NCI-H226 (cell line): ENCODE measurements around the gene ADARB2.
"Not testable (repeated sequence)": the region's sequence is repeated elsewhere in the genome, so short reads cannot be mapped to it uniquely, and the experiment has no call there.

Source experiments
- DNase-seq: peaks from one replicate; pipeline ENCODE4 v3.0.0-alpha.2; 2015

Gene ADARB2

DNA sequence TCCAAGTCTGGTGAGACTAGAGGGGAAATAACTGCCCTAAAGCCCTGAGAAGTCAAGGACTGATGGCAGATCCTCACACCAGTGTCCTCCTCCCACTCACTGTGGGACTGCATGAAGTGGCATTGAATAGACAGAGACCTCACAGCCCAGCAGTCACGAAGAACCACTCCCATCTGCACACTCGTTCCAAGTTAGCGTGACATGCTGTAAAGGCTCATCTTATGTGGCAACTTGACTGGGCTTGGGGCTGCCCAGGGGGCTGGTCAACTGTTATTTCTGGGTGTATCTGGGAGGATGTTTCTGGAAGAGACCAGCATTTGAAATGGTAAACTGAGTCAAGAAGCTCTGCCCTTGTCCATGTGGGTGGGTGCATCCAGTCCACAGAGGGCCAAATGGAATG lies 104.7 kb downstream of the ADARB2 start:
- no peak for DNase-seq

DNA sequence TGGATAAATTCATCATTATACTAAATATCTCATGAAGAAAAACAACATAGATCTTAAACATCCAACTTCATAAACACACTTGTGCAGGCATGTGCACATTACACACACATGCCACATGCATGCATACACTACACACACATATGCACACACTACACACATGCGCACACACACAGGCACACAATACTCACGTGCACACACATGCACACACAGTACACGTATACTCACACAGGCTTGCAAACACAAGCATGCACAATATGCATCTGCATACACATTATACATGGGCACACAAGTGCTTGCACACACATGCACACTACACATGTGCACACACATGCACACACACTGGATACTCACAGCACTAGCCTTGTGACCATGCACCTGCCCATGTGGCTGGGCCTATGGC lies 105.2 kb downstream of the ADARB2 start:
- no peak for DNase-seq

DNA sequence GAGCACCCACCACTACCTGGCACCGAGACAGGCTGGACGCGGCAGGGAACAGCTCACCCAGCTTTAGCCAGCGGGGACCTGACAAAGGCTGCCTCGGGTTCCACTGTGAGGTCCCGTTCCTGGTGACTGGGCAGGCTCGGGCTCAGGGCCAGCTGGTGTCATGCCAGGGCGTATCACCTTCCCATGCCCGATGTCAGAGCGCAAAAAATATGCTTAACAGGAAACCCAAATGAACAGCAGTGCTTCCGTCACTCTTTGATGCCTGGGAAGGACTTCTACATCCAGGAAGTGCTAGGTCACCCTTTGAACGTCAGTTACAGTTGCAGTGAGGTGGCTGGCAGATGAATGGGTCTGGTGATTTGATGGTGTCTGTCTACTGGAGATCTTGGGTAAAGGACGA lies 106.0 kb downstream of the ADARB2 start:
- DNase-seq = no peak

DNA sequence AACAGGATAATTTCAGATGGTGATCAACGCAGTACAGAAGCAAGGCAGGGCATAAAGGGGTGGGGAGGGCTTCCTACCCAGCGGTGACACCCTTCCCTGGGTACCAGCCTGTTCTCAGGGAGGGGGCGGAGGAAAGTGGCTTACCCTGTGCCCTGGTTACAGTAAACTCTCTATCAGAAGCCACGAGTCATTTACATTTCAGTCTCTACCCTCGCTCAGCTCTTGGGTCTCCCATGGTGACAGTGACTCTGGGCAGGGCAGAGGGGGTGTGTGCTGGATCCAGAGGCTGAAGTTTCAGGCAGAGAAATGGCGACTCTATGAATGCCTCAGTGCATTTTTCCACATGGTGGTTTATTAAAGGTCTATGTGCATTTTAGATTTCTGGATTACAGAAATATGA lies 107.0 kb downstream of the ADARB2 start:
- no peak for DNase-seq

DNA sequence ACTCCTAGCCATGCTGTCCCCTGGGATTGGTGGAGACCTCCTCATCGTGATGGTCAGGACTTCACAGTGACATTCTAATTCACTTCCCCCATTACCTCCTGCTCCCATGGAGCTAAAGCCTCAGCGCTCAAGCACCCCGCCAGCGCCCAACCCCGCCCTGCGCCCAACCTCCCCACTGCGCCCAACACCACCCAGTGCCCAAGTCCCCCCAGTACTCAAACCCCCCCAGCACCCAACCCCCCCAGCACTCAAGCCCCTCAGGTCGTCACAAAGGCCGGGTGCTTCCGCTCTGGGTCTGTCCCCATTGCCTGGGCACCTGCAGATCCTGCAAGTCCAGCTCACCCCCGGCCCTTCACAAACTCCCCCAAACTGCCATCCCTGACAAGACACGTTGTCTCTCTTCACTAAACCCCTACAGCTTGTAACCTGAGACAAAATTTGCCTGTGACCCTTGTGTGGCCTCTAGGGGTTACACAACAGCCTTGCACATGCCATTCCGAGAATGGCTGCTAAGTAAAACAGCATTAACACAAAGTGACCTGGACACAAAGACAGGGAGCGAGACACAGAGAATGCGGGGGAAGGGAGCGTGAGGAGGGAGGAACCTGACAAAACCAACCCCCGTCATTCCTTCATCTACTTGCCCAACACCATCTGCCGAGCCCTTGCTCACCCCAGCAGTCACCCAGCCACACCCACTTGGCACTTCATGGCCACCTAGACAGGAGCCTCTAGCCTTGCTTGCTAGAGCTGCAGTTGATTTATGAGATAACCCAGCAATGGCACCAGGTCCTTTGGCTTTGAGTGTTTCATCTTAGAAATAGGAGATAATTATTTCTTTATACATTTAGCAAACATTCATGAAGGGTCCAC lies 107.8 kb downstream of the ADARB2 start:
- DNase-seq = no peak

DNA sequence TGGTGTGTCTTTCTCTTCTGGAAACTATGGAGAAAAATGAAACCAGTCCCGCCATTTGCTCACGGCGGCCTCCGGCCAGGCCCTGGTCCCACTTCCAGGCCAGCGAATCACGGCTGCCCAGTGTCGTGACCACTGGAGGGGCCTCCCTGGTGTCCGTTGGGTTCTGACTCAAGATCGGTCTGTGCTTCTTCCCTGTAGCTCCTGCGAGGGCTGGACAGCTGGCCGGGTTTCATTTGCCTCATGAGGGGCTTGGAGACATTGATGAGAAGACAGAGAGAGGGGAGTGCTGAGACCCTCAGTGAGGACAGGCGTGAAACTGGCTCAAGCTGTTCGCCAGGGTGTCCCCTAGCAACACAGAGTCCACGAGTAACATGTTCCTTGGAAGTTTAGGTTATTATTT lies 108.6 kb downstream of the ADARB2 start:
- no peak for DNase-seq

DNA sequence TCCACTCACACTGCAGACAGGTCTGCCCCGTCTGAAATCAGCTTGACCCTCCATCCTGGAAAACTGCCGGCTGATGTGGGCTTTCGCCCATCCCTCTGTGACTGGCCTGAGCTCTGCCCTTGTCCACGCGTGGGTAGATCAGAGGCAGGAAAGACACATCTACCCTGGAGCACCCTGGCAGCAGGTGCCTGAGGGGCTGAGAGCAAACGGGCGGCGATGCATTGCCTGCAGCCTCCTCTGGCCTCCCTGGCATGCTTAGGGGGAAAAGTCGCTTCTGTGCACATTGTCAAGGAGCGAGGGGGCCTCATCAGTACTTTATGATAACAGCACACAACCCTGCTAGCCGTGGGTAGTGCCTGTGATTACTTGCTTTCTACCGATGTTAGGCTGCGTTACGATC lies 109.4 kb downstream of the ADARB2 start:
- no peak for DNase-seq

DNA sequence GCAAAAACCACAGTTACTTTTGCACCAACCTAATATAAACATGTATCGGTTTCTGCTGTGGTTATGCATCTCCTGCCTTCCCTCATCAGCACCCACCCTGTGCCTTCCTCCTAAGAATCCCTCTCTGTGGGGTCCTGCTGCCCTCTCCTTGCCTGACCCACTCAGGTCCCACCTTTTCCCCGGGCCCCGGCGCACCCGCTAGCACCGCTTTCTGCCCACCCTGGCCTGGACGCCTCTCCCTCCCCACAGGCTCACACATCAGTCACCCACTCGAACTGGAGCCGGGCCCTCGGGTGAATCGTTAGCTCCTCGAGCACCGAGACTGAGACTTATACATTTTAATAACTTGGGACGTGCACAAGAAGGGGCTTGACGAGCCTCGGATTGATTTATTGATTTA lies 110.5 kb downstream of the ADARB2 start:
- DNase-seq = no peak

DNA sequence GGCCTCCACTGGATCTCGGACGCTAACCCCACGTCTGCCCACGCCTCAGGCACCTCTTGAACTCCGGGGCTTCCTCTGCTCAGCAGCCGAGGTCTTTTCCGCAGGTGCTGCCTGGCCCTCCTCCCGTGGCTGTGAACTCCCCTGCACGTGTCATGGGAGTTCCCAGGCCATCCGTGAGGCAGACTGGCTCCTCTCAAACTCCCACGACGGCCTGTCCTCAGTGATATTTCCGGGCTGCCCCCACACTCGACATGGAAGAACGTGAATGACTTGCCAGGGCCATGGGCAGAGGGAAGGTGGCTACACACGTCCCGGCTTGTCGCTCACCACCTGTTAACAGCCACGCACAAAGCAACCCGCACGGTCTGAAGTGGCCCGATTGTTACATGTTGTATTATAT lies 110.9 kb downstream of the ADARB2 start:
- DNase-seq = no peak

DNA sequence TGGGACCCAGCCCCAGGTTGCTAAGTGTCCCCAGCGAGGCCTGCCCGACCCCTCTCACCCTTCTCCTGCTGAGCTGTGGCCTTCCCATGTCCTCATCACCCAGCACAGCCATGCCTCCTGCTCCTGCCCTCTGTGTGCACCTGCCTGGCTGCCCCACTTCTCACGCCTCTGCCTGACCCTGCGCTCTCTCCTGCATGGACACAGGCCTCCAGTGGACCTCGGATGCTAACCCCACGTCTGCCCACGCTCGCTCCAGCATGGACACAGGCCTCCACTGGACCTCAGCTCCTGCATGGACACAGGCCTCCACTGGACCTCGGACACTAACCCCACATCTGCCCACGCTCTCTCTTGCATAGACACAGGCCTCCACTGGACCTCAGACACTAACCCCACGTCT lies 111.6 kb downstream of the ADARB2 start:
- DNase-seq = no peak

DNA sequence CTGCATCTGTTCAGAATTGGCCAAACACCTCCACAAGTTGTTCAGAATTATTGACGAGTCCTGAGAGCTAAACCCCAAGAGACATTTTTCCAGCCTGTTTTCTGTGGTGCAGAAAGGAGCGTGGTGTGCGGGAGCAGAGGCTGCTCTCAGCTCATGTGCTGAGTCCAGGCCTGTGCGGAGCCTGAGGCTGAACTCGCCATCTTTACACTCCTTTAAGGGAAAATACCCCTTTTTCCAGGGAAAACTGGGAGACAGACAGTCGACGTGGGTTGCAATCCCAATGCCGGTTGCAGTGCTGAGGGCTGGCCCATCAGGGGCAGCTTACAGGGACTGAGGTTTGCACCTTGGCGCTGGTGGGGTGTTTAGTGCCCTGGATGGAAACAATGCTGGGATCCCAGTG lies 112.2 kb downstream of the ADARB2 start:
- DNase-seq = no peak

DNA sequence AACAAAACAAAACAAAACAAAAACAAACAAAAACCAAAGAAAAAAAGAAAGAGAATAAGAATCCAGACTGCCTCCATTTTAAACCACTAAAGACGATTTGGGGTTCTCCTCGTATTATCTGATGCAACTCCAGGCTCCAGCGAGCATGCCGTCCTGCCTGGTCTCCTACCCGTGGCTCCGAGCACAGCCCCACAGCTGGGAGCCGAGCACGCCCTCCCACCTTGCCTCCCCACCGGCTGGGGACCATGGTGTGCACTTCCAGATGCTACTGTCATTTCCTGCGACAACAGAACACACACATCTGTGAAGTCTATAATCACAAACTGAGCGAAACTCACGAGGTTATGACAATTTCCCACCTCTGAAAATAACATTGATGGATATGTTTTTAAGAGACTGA lies 113.1 kb downstream of the ADARB2 start:
- no peak for DNase-seq

DNA sequence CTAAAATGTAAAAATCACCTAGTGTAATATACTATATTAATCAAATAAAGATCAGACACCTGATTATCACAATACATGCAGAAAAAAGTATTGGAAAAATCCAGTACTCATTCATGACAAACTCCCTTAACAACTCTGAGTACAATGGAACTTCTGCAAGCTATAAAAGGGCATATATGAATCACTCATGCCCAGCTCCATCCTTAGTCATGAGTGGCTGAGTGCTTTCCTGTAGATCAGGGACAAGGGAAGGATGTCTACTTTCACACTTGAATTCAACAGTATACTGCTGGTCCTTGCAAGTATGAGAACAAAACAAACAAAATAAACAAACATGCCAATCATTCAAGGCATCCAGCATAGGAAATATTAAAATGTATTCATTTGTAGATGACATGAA lies 116.5 kb downstream of the ADARB2 start:
- no peak for DNase-seq

DNA sequence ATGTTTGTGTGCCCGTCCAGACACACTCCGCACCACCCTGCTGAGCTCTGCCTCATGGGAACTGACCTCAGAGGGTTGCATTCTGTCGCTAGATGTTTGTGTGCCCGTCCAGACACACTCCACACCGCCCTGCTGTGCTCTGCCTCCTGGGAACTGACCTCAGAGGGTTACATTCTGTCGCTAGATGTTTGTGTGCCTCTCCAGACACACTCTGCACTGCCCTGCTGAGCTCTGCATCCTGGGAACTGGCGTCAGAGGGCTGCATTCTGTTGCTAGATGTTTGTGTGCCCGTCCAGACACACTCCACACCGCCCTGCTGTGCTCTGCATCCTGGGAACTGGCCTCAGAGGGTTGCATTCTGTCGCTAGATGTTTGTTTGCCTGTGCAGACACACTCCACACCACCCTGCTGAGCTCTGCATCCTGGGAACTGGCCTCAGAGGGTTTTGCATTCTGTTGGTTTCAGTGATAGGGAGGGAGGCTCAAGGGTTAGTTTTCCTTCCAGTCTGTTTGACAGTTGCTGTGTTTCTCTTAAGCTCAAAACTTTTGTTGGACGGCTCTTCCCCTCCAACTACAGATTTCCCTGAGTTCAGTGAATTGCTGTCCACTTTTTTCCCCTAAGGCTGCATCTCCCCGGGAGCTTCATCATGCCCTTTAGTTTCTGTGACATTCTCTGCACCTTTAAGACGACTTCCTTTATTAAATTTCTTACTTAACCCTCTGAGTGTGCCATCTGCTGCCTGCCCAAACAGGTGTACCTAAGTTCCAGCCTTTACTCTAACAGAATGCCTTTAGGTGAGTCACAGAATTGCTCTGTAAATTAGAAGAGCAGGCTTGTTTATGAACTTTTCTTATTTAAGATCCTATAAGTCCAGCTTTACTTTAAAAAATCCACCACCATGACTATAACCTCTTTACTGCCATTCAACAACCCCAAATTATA lies 119.7 kb downstream of the ADARB2 start:
- not testable (repeated sequence) for DNase-seq

DNA sequence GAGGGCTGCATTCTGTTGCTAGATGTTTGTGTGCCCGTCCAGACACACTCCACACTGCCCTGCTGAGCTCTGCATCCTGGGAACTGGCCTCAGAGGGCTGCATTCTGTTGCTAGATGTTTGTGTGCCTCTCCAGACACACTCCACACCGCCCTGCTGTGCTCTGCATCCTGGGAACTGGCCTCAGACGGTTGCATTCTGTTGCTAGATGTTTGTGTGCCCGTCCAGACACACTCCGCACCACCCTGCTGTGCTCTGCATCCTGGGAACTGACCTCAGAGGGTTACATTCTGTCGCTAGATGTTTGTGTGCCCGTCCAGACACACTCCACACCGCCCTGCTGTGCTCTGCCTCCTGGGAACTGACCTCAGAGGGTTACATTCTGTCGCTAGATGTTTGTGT lies 120.6 kb downstream of the ADARB2 start:
- not testable (repeated sequence) for DNase-seq

DNA sequence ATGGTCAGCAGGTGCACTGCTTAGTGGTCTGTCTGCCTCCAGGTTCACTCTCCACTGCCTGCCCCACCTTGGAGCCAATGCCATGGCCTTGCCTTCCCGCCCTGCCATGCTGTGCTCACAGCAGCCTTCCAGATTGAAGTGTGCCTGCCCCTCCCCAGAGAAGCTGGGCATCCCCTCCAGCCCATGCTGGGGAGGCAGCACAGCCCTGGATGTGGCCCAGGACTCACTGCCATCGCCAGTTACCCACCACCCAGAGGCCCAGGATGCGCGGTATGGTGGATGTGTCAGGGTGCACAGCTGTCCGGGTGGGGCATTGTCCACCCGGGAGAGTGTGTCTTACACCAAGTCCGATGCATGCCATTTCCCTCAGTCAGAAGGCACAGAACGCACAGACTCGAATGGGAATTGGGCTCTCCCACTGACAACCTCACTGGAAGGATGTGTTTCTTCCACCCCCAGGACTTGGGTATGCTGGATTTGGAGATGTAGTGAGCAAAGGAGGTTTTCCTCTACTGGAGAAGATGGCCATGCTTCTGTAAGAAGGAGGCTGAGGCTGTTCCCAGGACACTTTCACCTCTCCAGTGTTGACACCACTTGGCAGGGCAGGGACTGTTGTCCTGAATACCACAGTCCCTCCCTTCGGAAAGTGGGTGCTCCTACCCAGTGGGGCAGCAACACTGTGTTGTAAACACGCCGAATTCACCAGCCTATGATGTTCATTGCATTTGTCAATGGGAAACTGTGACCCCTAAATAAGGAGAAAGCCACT lies 122.0 kb downstream of the ADARB2 start:
- DNase-seq = no peak

DNA sequence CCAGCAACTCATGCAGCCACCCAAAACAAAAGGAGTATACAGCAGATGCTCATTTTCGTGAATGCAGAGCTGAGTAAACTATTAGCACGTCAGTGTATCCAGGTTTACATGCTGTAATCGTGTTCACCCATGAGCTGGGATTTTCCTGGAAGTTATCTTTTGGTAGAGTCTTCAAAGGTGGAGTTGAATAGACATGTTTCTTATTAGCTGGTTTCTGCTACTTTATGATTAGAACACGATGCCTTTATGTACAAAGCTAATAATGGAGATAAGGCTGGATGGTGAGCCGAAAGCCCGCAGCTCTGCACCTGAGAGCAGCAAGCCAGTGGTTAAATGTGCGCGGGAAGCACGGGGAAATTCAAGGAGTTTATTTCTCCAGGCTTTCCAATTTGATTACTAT lies 123.8 kb downstream of the ADARB2 start:
- DNase-seq = no peak

DNA sequence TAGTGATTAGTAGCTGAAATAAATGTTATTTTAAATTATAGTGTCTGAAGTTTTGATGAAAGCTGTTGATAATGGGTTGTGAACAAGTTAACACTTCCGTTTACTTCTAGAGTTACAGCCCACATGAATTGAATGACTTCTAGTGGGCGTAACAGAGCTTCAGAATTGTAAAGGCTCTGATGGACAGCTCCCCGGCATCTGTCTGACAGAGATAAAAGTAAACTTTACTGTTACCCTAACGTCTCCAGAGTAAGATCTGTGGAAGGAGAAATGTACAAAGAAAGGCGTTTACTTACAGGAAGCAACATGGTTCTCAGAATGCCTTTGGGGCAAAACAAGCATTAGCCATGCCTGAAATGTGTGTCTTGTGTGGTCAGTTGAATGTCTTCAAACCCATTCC lies 124.4 kb downstream of the ADARB2 start:
- DNase-seq = no peak

DNA sequence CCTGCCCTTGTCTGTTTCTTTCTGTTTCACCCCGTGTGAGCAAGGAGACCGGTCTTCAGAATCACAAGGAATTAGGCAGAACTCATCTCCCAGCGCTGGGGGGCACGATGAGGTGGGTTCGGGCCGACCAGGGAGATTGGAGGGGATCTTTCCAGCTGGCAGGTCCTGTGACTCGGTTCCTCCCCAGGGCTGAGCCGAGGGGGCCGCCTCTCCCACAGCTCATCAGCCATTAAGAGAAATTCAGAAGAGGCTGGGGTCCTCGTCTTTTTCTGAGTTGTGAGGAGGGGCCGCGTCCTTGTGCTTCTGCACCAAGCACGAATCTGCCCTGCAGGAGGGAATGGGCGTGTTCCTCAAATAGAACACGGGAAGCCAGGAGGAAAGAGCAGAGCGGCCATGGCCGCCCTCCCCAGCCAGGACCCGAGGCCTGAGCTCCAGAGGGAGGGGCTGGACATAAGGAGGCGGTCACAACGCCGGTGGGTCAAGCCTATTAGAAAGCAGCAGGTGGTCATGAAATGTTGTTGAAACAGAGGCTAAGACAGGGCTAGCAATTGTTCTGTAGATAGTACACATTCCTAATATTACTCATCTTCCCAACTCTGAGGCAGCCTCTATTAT lies 125.3 kb downstream of the ADARB2 start:
- DNase-seq = no peak

DNA sequence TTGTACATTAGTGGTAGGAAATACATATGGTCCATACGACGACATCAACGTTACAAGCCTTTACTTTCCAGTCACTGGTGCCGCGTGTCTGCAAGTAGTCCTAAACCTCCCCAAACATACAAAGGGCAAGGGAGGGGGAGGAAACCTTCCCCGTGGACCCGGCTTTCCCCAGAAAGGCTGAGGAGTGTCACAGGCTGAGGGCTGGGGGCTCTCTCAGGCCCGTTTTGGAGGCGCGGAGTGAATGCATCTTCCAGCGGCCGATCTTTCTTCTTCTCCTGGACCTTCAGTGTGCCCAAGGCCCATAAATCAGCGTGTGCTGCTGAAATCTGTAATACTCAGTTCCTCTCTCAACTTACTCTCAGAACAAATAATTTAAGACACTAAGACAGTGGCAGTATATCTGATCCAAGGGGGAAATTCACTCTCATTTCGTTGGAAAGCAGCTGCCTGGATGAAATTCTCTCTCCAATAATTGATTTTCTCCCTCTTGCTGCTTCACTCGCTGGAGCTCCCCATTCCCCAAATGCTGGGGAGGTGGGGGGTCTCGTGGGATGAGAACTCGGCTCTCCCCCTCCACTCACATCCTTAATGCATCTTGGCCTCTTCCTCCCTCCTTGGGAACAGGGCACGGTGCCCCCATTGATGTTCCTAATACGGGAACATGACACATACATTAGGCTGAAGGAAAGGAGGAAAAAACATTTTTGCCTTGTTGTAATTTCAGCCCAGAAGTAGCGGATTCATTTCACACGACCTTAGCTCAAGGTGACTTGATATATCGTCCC lies 126.1 kb downstream of the ADARB2 start:
- no peak for DNase-seq

DNA sequence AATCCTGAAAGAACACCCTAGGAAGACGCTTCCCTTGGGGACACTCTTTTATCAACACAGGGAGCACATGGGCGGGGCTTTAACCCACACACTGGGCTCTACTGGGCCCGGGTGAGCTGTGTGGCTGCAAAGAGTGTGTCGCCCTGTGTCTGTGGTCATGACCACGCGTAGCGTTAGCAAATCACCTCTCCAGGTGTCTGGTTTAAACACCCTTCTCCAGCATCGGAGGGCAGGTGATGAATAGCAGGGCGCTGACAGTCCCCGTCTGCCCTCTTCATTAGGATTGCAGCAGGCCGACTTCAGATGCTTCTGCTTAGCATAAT lies 127.7 kb downstream of the ADARB2 start:
- no peak for DNase-seq
